ENCODE results near the gene DGKE. TPM values are rescaled to one million over a fixed set of nuclear protein-coding genes. Genes with fewer than 3 reads are reported as not detected.
A peak's percentile ranks its signal among the peaks of the same experiment; 100 is the strongest.

The DGKE gene
- total and polyA plus RNA-seq, 2 of the 13 experiments (the other 11 are each of a cell fraction or from before 2014, with no cell fraction given), result 3.2 to 5.3 TPM

DNA sequence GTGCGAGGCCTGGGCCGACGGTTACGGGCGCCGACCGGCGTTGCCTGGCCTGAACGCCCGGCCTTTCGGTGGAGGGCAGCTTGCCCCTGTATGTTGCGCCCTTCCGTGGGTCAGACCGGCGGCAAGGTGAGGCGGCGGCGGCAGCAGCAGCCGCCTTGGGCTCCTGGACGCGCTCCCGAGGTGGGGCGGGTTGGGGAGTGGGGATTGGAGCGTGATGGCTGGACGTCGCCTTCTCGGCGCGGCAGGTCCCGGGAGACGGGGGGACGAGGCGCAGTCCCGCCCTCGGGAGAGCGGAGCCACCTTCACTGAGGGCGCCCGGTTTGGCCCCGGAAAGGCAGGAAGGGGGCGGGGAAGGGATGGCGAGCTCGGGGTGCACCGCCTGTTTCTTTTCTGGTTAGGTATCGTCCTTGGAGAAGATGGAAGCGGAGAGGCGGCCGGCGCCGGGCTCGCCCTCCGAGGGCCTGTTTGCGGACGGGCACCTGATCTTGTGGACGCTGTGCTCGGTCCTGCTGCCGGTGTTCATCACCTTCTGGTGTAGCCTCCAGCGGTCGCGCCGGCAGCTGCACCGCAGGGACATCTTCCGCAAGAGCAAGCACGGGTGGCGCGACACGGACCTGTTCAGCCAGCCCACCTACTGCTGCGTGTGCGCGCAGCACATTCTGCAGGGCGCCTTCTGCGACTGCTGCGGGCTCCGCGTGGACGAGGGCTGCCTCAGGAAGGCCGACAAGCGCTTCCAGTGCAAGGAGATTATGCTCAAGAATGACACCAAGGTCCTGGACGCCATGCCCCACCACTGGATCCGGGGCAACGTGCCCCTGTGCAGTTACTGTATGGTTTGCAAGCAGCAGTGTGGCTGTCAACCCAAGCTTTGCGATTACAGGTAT is 671 bp downstream of the DGKE start (continued):
- TF ChIP-seq, protein P1, sequence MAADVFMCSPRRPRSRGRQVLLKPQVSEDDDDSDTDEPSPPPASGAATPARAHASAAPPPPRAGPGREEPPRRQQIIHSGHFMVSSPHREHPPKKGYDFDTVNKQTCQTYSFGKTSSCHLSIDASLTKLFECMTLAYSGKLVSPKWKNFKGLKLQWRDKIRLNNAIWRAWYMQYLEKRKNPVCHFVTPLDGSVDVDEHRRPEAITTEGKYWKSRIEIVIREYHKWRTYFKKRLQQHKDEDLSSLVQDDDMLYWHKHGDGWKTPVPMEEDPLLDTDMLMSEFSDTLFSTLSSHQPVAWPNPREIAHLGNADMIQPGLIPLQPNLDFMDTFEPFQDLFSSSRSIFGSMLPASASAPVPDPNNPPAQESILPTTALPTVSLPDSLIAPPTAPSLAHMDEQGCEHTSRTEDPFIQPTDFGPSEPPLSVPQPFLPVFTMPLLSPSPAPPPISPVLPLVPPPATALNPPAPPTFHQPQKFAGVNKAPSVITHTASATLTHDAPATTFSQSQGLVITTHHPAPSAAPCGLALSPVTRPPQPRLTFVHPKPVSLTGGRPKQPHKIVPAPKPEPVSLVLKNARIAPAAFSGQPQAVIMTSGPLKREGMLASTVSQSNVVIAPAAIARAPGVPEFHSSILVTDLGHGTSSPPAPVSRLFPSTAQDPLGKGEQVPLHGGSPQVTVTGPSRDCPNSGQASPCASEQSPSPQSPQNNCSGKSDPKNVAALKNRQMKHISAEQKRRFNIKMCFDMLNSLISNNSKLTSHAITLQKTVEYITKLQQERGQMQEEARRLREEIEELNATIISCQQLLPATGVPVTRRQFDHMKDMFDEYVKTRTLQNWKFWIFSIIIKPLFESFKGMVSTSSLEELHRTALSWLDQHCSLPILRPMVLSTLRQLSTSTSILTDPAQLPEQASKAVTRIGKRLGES (CRISPR knock-in tag; IDR thresholded peaks at IDR 0.05; ENCODE audit: borderline replicate concordance), result no peak
- no peak for TF ChIP-seq FOXA1 (IDR thresholded peaks at IDR 0.05)
- no peak for TF ChIP-seq FOXA1 (CRISPR knock-in tag; IDR thresholded peaks at IDR 0.05)
- TF ChIP-seq HNRNPLL (IDR thresholded peaks at IDR 0.05; ENCODE audit: low read depth, low read length, poor library complexity, severe bottlenecking), result peak; percentile 77
- no peak; the same call in 1 of the 2 replicates for TF ChIP-seq ZBTB34 (CRISPR knock-in tag; IDR thresholded peaks at IDR 0.05)
- peak; percentile 50 for TF ChIP-seq BRD4 (CRISPR knock-in tag; IDR thresholded peaks at IDR 0.05)
- TF ChIP-seq EED (CRISPR knock-in tag; IDR thresholded peaks at IDR 0.05), result peak; percentile 49; the same call in 1 of the 2 replicates
- no peak for TF ChIP-seq ZNF580 (CRISPR knock-in tag; IDR thresholded peaks at IDR 0.05; ENCODE audit: borderline replicate concordance, low read depth)
- no peak for TF ChIP-seq FOXO1 (CRISPR knock-in tag; IDR thresholded peaks at IDR 0.05)
- no peak; the same call in 1 of the 2 replicates for TF ChIP-seq HNF4A (CRISPR knock-in tag; IDR thresholded peaks at IDR 0.05)
- peak; percentile 31; the same call in 1 of the 2 replicates for TF ChIP-seq ZSCAN21 (CRISPR knock-in tag; IDR thresholded peaks at IDR 0.05; ENCODE audit: borderline replicate concordance)
- TF ChIP-seq ZBTB10 (CRISPR knock-in tag; IDR thresholded peaks at IDR 0.05; ENCODE audit: borderline replicate concordance), result peak; percentile 40; the same call in 1 of the 2 replicates
- peak; percentile 49 for TF ChIP-seq SAP130 (CRISPR knock-in tag; IDR thresholded peaks at IDR 0.05; ENCODE audit: low read depth)
- TF ChIP-seq, protein P2, sequence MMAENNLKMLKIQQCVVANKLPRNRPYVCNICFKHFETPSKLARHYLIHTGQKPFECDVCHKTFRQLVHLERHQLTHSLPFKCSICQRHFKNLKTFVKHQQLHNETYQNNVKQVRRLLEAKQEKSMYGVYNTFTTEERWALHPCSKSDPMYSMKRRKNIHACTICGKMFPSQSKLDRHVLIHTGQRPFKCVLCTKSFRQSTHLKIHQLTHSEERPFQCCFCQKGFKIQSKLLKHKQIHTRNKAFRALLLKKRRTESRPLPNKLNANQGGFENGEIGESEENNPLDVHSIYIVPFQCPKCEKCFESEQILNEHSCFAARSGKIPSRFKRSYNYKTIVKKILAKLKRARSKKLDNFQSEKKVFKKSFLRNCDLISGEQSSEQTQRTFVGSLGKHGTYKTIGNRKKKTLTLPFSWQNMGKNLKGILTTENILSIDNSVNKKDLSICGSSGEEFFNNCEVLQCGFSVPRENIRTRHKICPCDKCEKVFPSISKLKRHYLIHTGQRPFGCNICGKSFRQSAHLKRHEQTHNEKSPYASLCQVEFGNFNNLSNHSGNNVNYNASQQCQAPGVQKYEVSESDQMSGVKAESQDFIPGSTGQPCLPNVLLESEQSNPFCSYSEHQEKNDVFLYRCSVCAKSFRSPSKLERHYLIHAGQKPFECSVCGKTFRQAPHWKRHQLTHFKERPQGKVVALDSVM (CRISPR knock-in tag; IDR thresholded peaks at IDR 0.05), result peak; percentile 36
- peak; percentile 17; the same call in 1 of the 2 replicates for TF ChIP-seq ZGPAT (CRISPR knock-in tag; IDR thresholded peaks at IDR 0.05)
- peak; percentile 1; the same call in 1 of the 2 replicates for TF ChIP-seq REPIN1 (CRISPR knock-in tag; IDR thresholded peaks at IDR 0.05; ENCODE audit: borderline replicate concordance, low read depth)
- TF ChIP-seq DR1 (CRISPR knock-in tag; IDR thresholded peaks at IDR 0.05), result 0 out of 2 replicates have a peak, but pooled peaks have one; percentile 26

All from HepG2 (cell line).